Measurements from ENCODE around the gene EXOC3L2.

EXOC3L2 gene

GRCh38 chr19:45164577-45165335 is 80.5 kb downstream of the EXOC3L2 start:
- no peak for DNase-seq (ENCODE audit: extremely low read depth, low read depth)
- no peak; the same call in 1 of the 2 replicates for TF ChIP-seq CTCF (IDR thresholded peaks at IDR 0.05; ENCODE audit: low read depth, low read length)

DNA sequence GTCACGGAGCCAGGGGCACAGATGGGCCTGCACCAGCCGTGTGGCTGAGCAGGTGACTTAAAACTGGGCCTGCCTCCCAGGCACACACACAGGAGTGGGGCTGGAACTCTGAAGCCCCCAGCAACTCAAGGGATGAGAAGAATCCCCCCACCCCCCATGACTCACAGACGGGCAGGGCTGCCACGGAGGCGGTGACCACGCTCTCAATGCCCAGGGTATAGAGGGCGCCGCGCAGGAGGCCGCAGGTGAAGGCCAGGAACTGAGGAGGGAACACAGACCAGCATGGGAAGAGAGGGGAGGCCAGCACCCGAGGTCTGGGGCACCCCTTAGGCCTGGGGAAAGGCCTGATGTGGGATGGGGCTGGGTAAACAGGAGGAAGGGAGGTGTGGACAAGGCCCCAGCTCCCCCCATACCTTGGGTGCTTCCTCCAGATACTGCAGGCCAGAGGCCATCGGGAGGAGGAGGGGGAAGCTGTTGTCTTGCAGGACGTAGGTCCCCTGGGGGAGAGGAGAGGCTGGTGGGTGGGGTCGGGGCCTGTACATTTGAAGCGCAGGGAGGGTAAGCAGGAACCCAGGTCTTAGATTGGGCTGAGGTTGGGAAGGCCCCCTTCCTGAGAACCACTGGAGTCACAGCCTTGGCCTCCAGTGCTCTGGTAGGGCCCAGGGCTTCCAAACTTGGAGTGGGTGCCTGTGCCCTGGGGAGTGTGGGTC is 81.3 kb downstream of the EXOC3L2 start:
- TF ChIP-seq CTCF (IDR thresholded peaks at IDR 0.05; ENCODE audit: low read depth, low read length): no peak
- DNase-seq (ENCODE audit: extremely low read depth, low read depth): no peak

GRCh38 chr19:45163156-45163555 is 82.1 kb downstream of the EXOC3L2 start:
- no peak for TF ChIP-seq CTCF (IDR thresholded peaks at IDR 0.05; ENCODE audit: low read depth, low read length)
- DNase-seq (ENCODE audit: extremely low read depth, low read depth): no peak

- DNase-seq (ENCODE audit: extremely low read depth, low read depth): no peak
- no peak for TF ChIP-seq CTCF (IDR thresholded peaks at IDR 0.05; ENCODE audit: low read depth, low read length)
Measured at GRCh38 chr19:45162608-45163143, 82.5 kb downstream of the EXOC3L2 start.
